Muscle layer of colon (tissue), 2 donors: Measurements from ENCODE around the gene CTDP1.

ENCODE experiments used
- H3K27ac ChIP-seq: one replicate; pipeline ENCODE4 v1.7.0; 2013; ENCODE audit warnings: low read depth, mild to moderate bottlenecking, low read length, moderate library complexity
- H3K27me3 ChIP-seq, 2 donors: one replicate each; pipeline ENCODE4 v1.7.0; 2013; ENCODE audit warnings: low read length in 2 of 2, mild to moderate bottlenecking in 2 of 2; ENCODE audit not compliant: insufficient read depth in 2 of 2, control insufficient read depth in 1 of 2
- H3K36me3 ChIP-seq: one replicate; pipeline ENCODE4 v1.7.0; 2013; ENCODE audit warnings: mild to moderate bottlenecking, low read length; ENCODE audit not compliant: insufficient read depth
- H3K4me1 ChIP-seq: one replicate; pipeline ENCODE4 v1.7.0; 2013; ENCODE audit warnings: mild to moderate bottlenecking, low read length; ENCODE audit not compliant: insufficient read depth
- H3K4me3 ChIP-seq, 2 donors: one replicate each; pipeline ENCODE4 v1.7.0; 2013; ENCODE audit warnings: low read length in 2 of 2, low read depth in 1 of 2, mild to moderate bottlenecking in 1 of 2, moderate library complexity in 1 of 2
- H3K9ac ChIP-seq: one replicate; pipeline ENCODE4 v1.7.0; 2013; ENCODE audit warnings: low read length
- H3K9me3 ChIP-seq: one replicate; pipeline ENCODE4 v1.7.0; 2013; ENCODE audit warnings: mild to moderate bottlenecking, low read length
- donor health status: abdominal sarcoma.
- donor health status: Adenocarcinoma of cecum.

CTDP1 gene

GRCh38 chr18:79645291-79645983 lies 34.2 kb upstream of the CTDP1 start:
- H3K9ac ChIP-seq: no peak overlapping the region
- H3K36me3 ChIP-seq: no peaks in the 10 kb centered on the region
- no peaks in the 10 kb centered on the region for H3K27me3 ChIP-seq
- H3K9me3 ChIP-seq: no peaks in the 10 kb centered on the region
- H3K4me3 ChIP-seq: no peak overlapping the region
- H3K4me1 ChIP-seq: peaks cover 6% of the 10 kb centered on the region
- no peak overlapping the region for H3K27ac ChIP-seq

GRCh38 chr18:79647307-79647706 lies 32.3 kb upstream of the CTDP1 start:
- Histone ChIP-seq H3K27ac (no peak overlapping the region), H3K27me3 (no peaks in the 10 kb centered on the region), H3K4me3 (no peak overlapping the region), H3K36me3 (no peaks in the 10 kb centered on the region), H3K9me3 (no peaks in the 10 kb centered on the region), H3K9ac (no peak overlapping the region), H3K4me1 (peaks cover 6% of the 10 kb centered on the region)

GRCh38 chr18:79650959-79651358 lies 28.6 kb upstream of the CTDP1 start:
- H3K27me3 ChIP-seq: no peaks in the 10 kb centered on the region
- H3K4me1 ChIP-seq: no peaks in the 10 kb centered on the region
- no peak overlapping the region for H3K4me3 ChIP-seq
- no peak overlapping the region for H3K9ac ChIP-seq
- H3K36me3 ChIP-seq: no peaks in the 10 kb centered on the region
- no peak overlapping the region for H3K27ac ChIP-seq
- H3K9me3 ChIP-seq: no peaks in the 10 kb centered on the region

GRCh38 chr18:79657342-79657996 lies 22.1 kb upstream of the CTDP1 start:
- Histone ChIP-seq H3K27ac (no peak overlapping the region), H3K9ac (no peak overlapping the region), H3K4me1 (no peaks in the 10 kb centered on the region), H3K4me3 (no peak overlapping the region), H3K36me3 (no peaks in the 10 kb centered on the region), H3K9me3 (no peaks in the 10 kb centered on the region), H3K27me3 (peaks cover 0 to 5% of the 10 kb centered on the region in 2 donors)

GRCh38 chr18:79658366-79658765 lies 21.2 kb upstream of the CTDP1 start:
- no peaks in the 10 kb centered on the region for H3K4me1 ChIP-seq
- peaks cover 0 to 5% of the 10 kb centered on the region in 2 donors for H3K27me3 ChIP-seq
- no peaks in the 10 kb centered on the region for H3K9me3 ChIP-seq
- H3K9ac ChIP-seq: no peak overlapping the region
- H3K4me3 ChIP-seq: no peak overlapping the region
- no peaks in the 10 kb centered on the region for H3K36me3 ChIP-seq
- no peak overlapping the region for H3K27ac ChIP-seq

- no peaks in the 10 kb centered on the region for H3K36me3 ChIP-seq
- H3K27ac ChIP-seq: no peak overlapping the region
- H3K27me3 ChIP-seq: peaks cover 0 to 5% of the 10 kb centered on the region in 2 donors
- H3K9me3 ChIP-seq: no peaks in the 10 kb centered on the region
- no peak overlapping the region for H3K4me3 ChIP-seq
- no peaks in the 10 kb centered on the region for H3K4me1 ChIP-seq
- H3K9ac ChIP-seq: no peak overlapping the region
These were observed 19.9 kb upstream of the CTDP1 start for GRCh38 chr18:79659733-79660132.

- Histone ChIP-seq H3K9ac (no peak overlapping the region), H3K9me3 (no peaks in the 10 kb centered on the region), H3K27ac (no peak overlapping the region), H3K36me3 (no peaks in the 10 kb centered on the region), H3K4me1 (no peaks in the 10 kb centered on the region), H3K4me3 (no peak overlapping the region), H3K27me3 (peaks cover 0 to 5% of the 10 kb centered on the region in 2 donors)
These were observed 17.6 kb upstream of the CTDP1 start for GRCh38 chr18:79662034-79662433.

GRCh38 chr18:79662439-79662838 lies 17.2 kb upstream of the CTDP1 start:
- Histone ChIP-seq H3K9me3 (no peaks in the 10 kb centered on the region), H3K36me3 (no peaks in the 10 kb centered on the region), H3K4me3 (no peak overlapping the region), H3K4me1 (no peaks in the 10 kb centered on the region), H3K9ac (no peak overlapping the region), H3K27me3 (peaks cover 0 to 5% of the 10 kb centered on the region in 2 donors), H3K27ac (no peak overlapping the region)

- Histone ChIP-seq H3K9ac (no peak overlapping the region), H3K4me1 (no peaks in the 10 kb centered on the region), H3K36me3 (no peaks in the 10 kb centered on the region), H3K27me3 (peaks cover 0 to 5% of the 10 kb centered on the region in 2 donors), H3K27ac (no peak overlapping the region), H3K4me3 (no peak overlapping the region), H3K9me3 (no peaks in the 10 kb centered on the region)
These were observed 15.0 kb upstream of the CTDP1 start for GRCh38 chr18:79664525-79665125.

GRCh38 chr18:79668203-79668602 lies 11.4 kb upstream of the CTDP1 start:
- Histone ChIP-seq H3K9me3 (no peaks in the 10 kb centered on the region), H3K36me3 (no peaks in the 10 kb centered on the region), H3K4me3 (no peak overlapping the region), H3K27me3 (no peaks in the 10 kb centered on the region), H3K27ac (no peak overlapping the region), H3K4me1 (no peaks in the 10 kb centered on the region), H3K9ac (no peak overlapping the region)

GRCh38 chr18:79672490-79673276 lies 6.9 kb upstream of the CTDP1 start:
- H3K9me3 ChIP-seq: no peaks in the 10 kb centered on the region
- no peak overlapping the region for H3K27ac ChIP-seq
- H3K4me3 ChIP-seq: no peak overlapping the region
- peaks cover 5% of the 10 kb centered on the region for H3K4me1 ChIP-seq
- H3K36me3 ChIP-seq: peaks cover 7% of the 10 kb centered on the region
- H3K9ac ChIP-seq: no peak overlapping the region
- no peaks in the 10 kb centered on the region for H3K27me3 ChIP-seq
